IgD-negative memory B cell (primary cell): ENCODE data around the gene WASHC4. TPM values are rescaled to one million over a fixed set of nuclear protein-coding genes. Genes with fewer than 3 reads are reported as not detected.

Source experiments
- H3K27ac Mint-ChIP-seq, 3 donors: one replicate each; pipeline ENCODE4 v1.8.0; 2020 to 2022; ENCODE audit warnings: mild to moderate bottlenecking in 3 of 3, mixed read lengths in 3 of 3, moderate library complexity in 1 of 3
- H3K27me3 Mint-ChIP-seq: one replicate; pipeline ENCODE4 v1.8.0; 2021; ENCODE audit warnings: mixed read lengths
- H3K36me3 Mint-ChIP-seq: one replicate; pipeline ENCODE4 v1.8.0; 2020; ENCODE audit warnings: mild to moderate bottlenecking, mixed read lengths
- H3K4me1 Mint-ChIP-seq, 3 donors: one replicate each; pipeline ENCODE4 v1.8.0; 2020 to 2022; ENCODE audit warnings: mixed read lengths in 3 of 3, mild to moderate bottlenecking in 1 of 3
- H3K4me3 Mint-ChIP-seq, 4 donors: one replicate each; pipeline ENCODE4 v1.8.0; 2020 to 2022; ENCODE audit warnings: mild to moderate bottlenecking in 4 of 4, mixed read lengths in 4 of 4, moderate library complexity in 3 of 4
- H3K9me3 Mint-ChIP-seq, 3 donors: one replicate each; pipeline ENCODE4 v1.8.0; 2020 to 2021; ENCODE audit warnings: mixed read lengths in 3 of 3, mild to moderate bottlenecking in 1 of 3
- polyA plus RNA-seq: library from polyadenylated mRNA; unstranded; fragments of 300-500 nt; fragmentation: Illumina TruSeq; gene quantifications from one replicate; pipeline ENCODE4 v1.2.3, GENCODE V29; 2021

WASHC4 gene, protein sequence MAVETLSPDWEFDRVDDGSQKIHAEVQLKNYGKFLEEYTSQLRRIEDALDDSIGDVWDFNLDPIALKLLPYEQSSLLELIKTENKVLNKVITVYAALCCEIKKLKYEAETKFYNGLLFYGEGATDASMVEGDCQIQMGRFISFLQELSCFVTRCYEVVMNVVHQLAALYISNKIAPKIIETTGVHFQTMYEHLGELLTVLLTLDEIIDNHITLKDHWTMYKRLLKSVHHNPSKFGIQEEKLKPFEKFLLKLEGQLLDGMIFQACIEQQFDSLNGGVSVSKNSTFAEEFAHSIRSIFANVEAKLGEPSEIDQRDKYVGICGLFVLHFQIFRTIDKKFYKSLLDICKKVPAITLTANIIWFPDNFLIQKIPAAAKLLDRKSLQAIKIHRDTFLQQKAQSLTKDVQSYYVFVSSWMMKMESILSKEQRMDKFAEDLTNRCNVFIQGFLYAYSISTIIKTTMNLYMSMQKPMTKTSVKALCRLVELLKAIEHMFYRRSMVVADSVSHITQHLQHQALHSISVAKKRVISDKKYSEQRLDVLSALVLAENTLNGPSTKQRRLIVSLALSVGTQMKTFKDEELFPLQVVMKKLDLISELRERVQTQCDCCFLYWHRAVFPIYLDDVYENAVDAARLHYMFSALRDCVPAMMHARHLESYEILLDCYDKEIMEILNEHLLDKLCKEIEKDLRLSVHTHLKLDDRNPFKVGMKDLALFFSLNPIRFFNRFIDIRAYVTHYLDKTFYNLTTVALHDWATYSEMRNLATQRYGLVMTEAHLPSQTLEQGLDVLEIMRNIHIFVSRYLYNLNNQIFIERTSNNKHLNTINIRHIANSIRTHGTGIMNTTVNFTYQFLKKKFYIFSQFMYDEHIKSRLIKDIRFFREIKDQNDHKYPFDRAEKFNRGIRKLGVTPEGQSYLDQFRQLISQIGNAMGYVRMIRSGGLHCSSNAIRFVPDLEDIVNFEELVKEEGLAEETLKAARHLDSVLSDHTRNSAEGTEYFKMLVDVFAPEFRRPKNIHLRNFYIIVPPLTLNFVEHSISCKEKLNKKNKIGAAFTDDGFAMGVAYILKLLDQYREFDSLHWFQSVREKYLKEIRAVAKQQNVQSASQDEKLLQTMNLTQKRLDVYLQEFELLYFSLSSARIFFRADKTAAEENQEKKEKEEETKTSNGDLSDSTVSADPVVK
- polyA plus RNA-seq = 91.1 TPM

DNA sequence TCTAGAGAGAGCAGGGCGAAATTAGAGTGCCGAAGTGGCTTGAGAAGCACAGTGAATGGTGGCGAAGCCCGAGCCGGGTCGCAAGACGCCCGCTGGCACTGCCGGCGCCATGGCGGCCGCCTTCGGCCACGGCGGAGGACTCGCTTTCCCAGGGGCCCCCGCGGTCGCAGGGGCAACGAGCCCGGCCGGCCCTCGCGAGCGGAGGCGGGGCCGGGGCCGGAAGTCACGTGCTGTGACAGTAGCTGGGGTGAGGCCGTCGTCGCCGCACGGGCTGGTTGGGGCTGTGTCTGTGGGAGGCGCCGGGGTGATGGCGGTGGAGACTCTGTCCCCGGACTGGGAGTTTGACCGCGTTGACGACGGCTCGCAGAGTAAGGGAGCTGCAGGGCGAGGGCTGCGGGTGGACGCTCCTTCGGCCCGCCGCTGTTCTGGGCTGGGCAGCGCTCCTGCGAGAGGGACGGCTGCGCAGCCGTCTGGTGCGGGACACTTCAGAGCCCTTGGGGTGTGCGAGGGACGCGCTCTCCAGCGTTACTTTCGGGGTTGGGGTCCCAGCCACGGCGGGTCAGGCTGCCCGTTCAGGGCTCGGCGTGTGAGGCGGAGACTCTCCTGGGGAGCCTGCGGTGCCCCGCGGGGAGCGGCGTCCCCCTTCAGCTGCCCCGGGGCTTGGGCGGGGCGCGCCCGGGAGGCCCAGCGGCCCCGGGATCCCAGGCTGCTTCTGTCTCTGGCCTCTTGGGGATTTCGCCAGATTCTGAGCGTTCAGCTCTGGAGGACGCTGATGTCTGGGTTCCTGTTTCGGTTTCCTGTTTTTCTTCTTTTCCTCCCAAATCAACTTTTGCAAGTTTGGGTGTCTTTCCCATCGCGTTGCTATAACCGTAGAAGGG is at the start of gene WASHC4:
Gene WASHC4 (plus strand): TSS at position 238 of the 878 bp plus-strand sequence. CDS start 70 bp downstream, at position 308.
- H3K4me1 Mint-ChIP-seq = peaks cover 17 to 26% (median 24%) of the 10 kb centered on the region in 3 donors
- H3K27me3 Mint-ChIP-seq = peaks cover 13% of the 10 kb centered on the region
- H3K36me3 Mint-ChIP-seq = peaks cover 11% of the 10 kb centered on the region
- H3K27ac Mint-ChIP-seq = peak within 1 kb of the TSS; percentile 98 to 99 (median 98)
- peak within 1 kb of the TSS; percentile 94 to 99 (median 98) for H3K4me3 Mint-ChIP-seq
- no peaks in the 10 kb centered on the region for H3K9me3 Mint-ChIP-seq

GRCh38 chr12:105060715-105061378 is 46.7 kb upstream of the WASHC4 start:
- Mint-ChIP-seq H3K27ac (no peak overlapping the region), H3K4me3 (no peak overlapping the region), H3K9me3 (peaks cover 4 to 9% (median 5%) of the 10 kb centered on the region in 3 donors), H3K27me3 (peaks cover 3% of the 10 kb centered on the region), H3K36me3 (no peaks in the 10 kb centered on the region), H3K4me1 (no peaks in the 10 kb centered on the region)

GRCh38 chr12:105064564-105065178 is 42.9 kb upstream of the WASHC4 start:
- H3K4me3 Mint-ChIP-seq = no peak overlapping the region
- H3K27me3 Mint-ChIP-seq = peaks cover 6% of the 10 kb centered on the region
- H3K4me1 Mint-ChIP-seq = peaks cover 0 to 2% (median 0%) of the 10 kb centered on the region in 3 donors
- H3K9me3 Mint-ChIP-seq = no peaks in the 10 kb centered on the region
- peaks cover 2% of the 10 kb centered on the region for H3K36me3 Mint-ChIP-seq
- no peak overlapping the region for H3K27ac Mint-ChIP-seq

- peaks cover 0 to 13% (median 7%) of the 10 kb centered on the region in 3 donors for H3K4me1 Mint-ChIP-seq
- H3K4me3 Mint-ChIP-seq = no peak overlapping the region
- H3K27me3 Mint-ChIP-seq = peaks cover 6% of the 10 kb centered on the region
- no peak overlapping the region for H3K27ac Mint-ChIP-seq
- peaks cover 5% of the 10 kb centered on the region for H3K36me3 Mint-ChIP-seq
- H3K9me3 Mint-ChIP-seq = no peaks in the 10 kb centered on the region
These were observed 40.0 kb upstream of the WASHC4 start for GRCh38 chr12:105067511-105068031.

- peaks cover 4 to 17% (median 10%) of the 10 kb centered on the region in 3 donors for H3K4me1 Mint-ChIP-seq
- no peak overlapping the region for H3K4me3 Mint-ChIP-seq
- peaks cover 4% of the 10 kb centered on the region for H3K27me3 Mint-ChIP-seq
- no peaks in the 10 kb centered on the region for H3K9me3 Mint-ChIP-seq
- H3K27ac Mint-ChIP-seq = no peak overlapping the region
- peaks cover 5% of the 10 kb centered on the region for H3K36me3 Mint-ChIP-seq
These were observed 37.4 kb upstream of the WASHC4 start for GRCh38 chr12:105069936-105070702.

- no peak overlapping the region for H3K4me3 Mint-ChIP-seq
- no peaks in the 10 kb centered on the region for H3K9me3 Mint-ChIP-seq
- no peak overlapping the region for H3K27ac Mint-ChIP-seq
- no peaks in the 10 kb centered on the region for H3K27me3 Mint-ChIP-seq
- peaks cover 5% of the 10 kb centered on the region for H3K36me3 Mint-ChIP-seq
- H3K4me1 Mint-ChIP-seq = peaks cover 4 to 17% (median 10%) of the 10 kb centered on the region in 3 donors
These were observed 35.5 kb upstream of the WASHC4 start for GRCh38 chr12:105071981-105072380.

- Mint-ChIP-seq H3K4me3 (peak overlapping the region in 1 of 4 donors; percentile 22), H3K36me3 (peaks cover 5% of the 10 kb centered on the region), H3K27ac (peak overlapping the region in 1 of 3 donors; percentile 54), H3K4me1 (peaks cover 4 to 17% (median 10%) of the 10 kb centered on the region in 3 donors), H3K9me3 (no peaks in the 10 kb centered on the region), H3K27me3 (no peaks in the 10 kb centered on the region)
These were observed 34.5 kb upstream of the WASHC4 start for GRCh38 chr12:105072888-105073488.

GRCh38 chr12:105076098-105076497 is 31.4 kb upstream of the WASHC4 start:
- Mint-ChIP-seq H3K4me1 (peaks cover 4 to 9% (median 8%) of the 10 kb centered on the region in 3 donors), H3K9me3 (no peaks in the 10 kb centered on the region), H3K27ac (no peak overlapping the region), H3K36me3 (peaks cover 2% of the 10 kb centered on the region), H3K27me3 (no peaks in the 10 kb centered on the region), H3K4me3 (no peak overlapping the region)

DNA sequence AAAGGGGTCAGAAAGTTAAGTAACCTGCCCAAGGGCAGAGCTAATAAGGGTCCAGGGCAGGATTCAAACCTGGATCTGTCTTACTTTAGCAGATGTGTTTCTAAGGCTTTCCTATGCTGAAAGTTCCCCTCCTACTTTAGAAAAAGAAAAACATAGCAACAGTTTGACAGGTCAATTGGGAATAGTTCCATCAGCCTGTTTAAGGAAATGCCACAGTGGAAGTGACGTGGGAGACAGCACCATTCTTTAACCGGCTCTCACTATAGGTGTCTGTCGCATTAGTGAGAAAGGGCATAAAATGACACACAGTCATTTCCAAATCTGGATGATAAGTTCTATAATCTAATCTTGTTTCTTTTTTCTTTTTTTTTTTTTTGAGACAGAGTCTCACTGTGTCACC is 30.6 kb upstream of the WASHC4 start:
- Mint-ChIP-seq H3K9me3 (no peaks in the 10 kb centered on the region), H3K4me3 (no peak overlapping the region), H3K27ac (no peak overlapping the region), H3K36me3 (peaks cover 2% of the 10 kb centered on the region), H3K4me1 (peaks cover 4 to 9% (median 8%) of the 10 kb centered on the region in 3 donors), H3K27me3 (peaks cover 2% of the 10 kb centered on the region)

GRCh38 chr12:105077435-105077834 is 30.1 kb upstream of the WASHC4 start:
- Mint-ChIP-seq H3K27ac (no peak overlapping the region), H3K4me3 (no peak overlapping the region), H3K9me3 (no peaks in the 10 kb centered on the region), H3K36me3 (peaks cover under 1% of the 10 kb centered on the region), H3K4me1 (peaks cover 4 to 6% (median 5%) of the 10 kb centered on the region in 3 donors), H3K27me3 (peaks cover 2% of the 10 kb centered on the region)

DNA sequence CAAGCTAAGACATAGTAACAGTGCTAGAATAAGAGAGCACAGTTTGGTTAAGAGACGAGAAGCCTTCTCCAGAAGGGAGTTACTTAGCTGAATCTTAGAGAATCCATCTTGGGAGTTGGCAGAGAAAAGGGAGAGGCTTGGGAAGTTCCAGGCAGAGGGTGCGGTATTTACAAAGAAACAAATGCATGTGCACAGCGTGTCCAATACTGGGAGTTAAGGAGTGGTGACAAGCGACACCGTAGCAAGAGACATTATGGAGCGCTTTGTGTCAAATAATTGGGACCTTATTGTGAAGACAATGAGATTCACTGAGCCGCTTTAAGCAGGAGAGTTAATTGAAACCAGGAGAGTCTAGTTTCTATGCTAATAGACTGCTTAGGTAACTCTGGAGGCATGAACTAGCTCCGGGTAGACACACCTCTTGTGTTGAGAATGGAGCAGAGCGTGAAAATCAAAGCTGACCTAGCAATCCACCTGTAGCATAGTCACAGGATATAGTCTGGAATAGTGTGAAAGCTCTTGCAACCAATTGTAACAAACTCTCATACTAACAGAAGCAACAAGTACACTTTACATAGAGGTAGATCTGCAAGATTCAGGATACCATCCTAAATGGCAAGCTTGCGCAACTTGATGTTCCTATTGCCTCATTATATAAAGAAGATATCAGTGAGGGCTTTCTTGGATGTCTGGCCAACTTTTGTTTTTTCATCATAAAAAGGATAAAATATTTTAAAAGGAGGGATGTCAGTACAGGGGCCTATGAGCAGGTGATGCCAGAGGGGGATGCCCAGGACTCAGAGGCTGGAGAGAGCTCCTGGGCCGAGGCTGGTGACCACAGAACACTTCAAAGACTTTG is 28.6 kb upstream of the WASHC4 start:
- Mint-ChIP-seq H3K27me3 (peaks cover 13% of the 10 kb centered on the region), H3K4me1 (peaks cover 0 to 5% (median 5%) of the 10 kb centered on the region in 3 donors), H3K36me3 (no peaks in the 10 kb centered on the region), H3K4me3 (no peak overlapping the region), H3K9me3 (no peaks in the 10 kb centered on the region), H3K27ac (no peak overlapping the region)
